BE2C (cell line): ENCODE data around the gene CORO2B.

Experiments
- DNase-seq: peaks from one replicate; pipeline ENCODE4 v3.0.0-alpha.2; 2020
- H3K27me3 ChIP-seq: fragments of 250-450 bp; sonication (Bioruptor Pico); 2 replicates; pipeline ENCODE4 v1.5.1; 2020; ENCODE audit warnings: mild to moderate bottlenecking
- H3K36me3 ChIP-seq: fragments of 250-450 bp; sonication (Bioruptor Pico); 2 replicates; pipeline ENCODE4 v1.5.1; 2020; ENCODE audit warnings: mild to moderate bottlenecking
- H3K4me1 ChIP-seq: fragments of 250-450 bp; sonication (Bioruptor Pico); 2 replicates; pipeline ENCODE4 v1.5.1; 2020
- H3K4me3 ChIP-seq: 2 replicates; pipeline ENCODE4 v1.5.1; 2011; ENCODE audit warnings: low read depth, low read length
- H3K9me3 ChIP-seq: fragments of 250-450 bp; sonication (Bioruptor Pico); 2 replicates; pipeline ENCODE4 v1.5.1; 2020
- CTCF ChIP-seq: IDR thresholded peaks from 2 replicates; pipeline ENCODE4 v1.5.1; 2012; ENCODE audit warnings: mild to moderate bottlenecking, low read depth, low read length

Gene CORO2B

GRCh38 chr15:68626283-68626682 lies 47.5 kb downstream of the CORO2B start:
- no peak for DNase-seq
- no peaks in the 10 kb centered on the region for H3K9me3 ChIP-seq
- peaks cover 12% of the 10 kb centered on the region for H3K4me1 ChIP-seq

GRCh38 chr15:68626739-68627138 lies 47.9 kb downstream of the CORO2B start:
- no peaks in the 10 kb centered on the region for H3K9me3 ChIP-seq
- no peak for TF ChIP-seq CTCF
- H3K27me3 ChIP-seq = no peaks in the 10 kb centered on the region
- H3K36me3 ChIP-seq = no peaks in the 10 kb centered on the region
- H3K4me3 ChIP-seq = no peak overlapping the region
- peaks cover 10% of the 10 kb centered on the region for H3K4me1 ChIP-seq
- no peak for DNase-seq

More at GRCh38 chr15:68626283-68626682, 47.5 kb downstream of the CORO2B start:
- Histone ChIP-seq H3K27me3 (no peaks in the 10 kb centered on the region), H3K36me3 (no peaks in the 10 kb centered on the region), H3K4me3 (no peak overlapping the region)
- no peak for TF ChIP-seq CTCF

DNA sequence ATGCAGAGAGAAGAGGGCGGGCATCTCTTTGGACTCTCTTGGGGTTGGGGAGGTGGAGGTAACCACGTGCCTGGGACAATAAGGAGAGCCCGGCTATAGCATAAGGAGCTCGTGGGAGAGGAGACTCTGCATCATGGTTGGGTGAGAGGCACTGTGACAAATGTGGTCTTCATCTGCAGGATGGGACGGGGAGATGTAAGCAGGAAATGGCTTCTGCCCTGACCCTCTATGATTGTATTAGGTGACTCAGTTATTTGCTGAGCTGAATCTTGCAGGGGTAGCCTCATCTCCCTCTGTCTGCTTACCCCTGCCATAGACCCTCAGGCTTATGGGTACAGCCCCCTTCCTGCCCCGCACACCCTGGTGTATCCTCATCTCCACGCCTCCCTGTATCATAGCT lies 48.7 kb downstream of the CORO2B start:
- no peak overlapping the region for H3K4me3 ChIP-seq
- peaks cover 10% of the 10 kb centered on the region for H3K4me1 ChIP-seq
- H3K27me3 ChIP-seq = no peaks in the 10 kb centered on the region
- no peak for TF ChIP-seq CTCF
- H3K9me3 ChIP-seq = no peaks in the 10 kb centered on the region
- no peak for DNase-seq
- no peaks in the 10 kb centered on the region for H3K36me3 ChIP-seq

DNA sequence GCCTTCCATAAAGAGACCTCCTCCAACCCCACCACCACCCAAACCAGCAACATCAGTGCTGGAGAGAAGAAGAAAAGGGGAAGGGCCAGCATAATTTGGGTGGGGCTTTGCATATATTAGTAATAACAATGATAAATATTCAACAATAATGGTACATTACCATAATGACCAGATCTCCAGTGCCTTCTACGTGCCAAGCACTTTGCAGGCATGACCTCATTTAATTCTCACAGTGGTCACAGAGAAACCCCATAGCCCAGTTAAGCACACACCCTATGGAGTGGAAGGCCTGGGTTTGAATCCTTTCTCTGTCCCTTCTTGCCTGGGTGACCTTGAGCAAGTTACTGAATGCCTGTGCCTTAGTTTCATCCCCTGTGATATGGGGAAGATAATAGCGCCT lies 49.2 kb downstream of the CORO2B start:
- TF ChIP-seq CTCF = no peak
- peaks cover 11% of the 10 kb centered on the region for H3K4me1 ChIP-seq
- no peaks in the 10 kb centered on the region for H3K36me3 ChIP-seq
- no peak for DNase-seq
- H3K4me3 ChIP-seq = no peak overlapping the region
- no peaks in the 10 kb centered on the region for H3K9me3 ChIP-seq
- H3K27me3 ChIP-seq = no peaks in the 10 kb centered on the region

DNA sequence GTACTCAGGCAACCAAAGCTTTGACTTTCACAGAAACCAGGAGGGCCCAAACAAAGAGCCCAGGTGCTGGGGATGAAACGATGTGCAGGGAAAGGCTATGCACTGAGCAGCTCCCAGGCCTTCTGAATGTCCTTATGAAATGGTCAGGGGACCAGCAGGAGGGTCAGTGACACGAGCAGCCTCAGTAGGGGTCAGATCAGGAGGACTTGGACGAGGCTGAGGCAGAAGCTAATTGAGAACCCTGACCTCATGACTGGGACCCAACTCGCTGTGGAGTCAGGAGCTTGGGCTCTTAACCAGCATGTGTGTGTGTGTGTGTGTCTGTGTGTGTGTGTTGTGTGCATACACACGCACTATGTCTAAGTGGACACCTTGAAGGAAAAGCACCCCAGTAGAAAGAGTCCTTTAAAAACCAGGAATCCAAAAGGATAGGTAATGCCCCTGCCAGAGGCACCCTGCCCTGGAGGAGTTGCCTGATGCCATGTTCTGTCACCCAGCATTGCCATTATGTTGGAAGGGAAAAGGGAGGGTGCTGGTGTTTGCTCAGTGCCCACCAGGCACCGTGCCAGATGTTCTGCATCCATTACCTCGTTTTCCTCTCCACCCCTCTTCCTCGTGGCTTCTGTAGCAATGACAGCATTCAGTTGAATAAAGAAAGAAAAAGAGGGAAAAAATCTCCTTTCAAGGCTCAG lies 50.9 kb downstream of the CORO2B start:
- DNase-seq = no peak
- no peaks in the 10 kb centered on the region for H3K27me3 ChIP-seq
- TF ChIP-seq CTCF = no peak
- no peaks in the 10 kb centered on the region for H3K36me3 ChIP-seq
- H3K9me3 ChIP-seq = no peaks in the 10 kb centered on the region
- H3K4me1 ChIP-seq = peaks cover 28% of the 10 kb centered on the region
- H3K4me3 ChIP-seq = no peak overlapping the region

- Histone ChIP-seq H3K4me3 (no peak overlapping the region), H3K4me1 (peaks cover 32% of the 10 kb centered on the region), H3K27me3 (no peaks in the 10 kb centered on the region), H3K9me3 (no peaks in the 10 kb centered on the region), H3K36me3 (no peaks in the 10 kb centered on the region)
- no peak for TF ChIP-seq CTCF
- DNase-seq = no peak
Observed at GRCh38 chr15:68630211-68630555, 51.4 kb downstream of the CORO2B start.
